HEK293 (cell line): ENCODE results near the gene SLF2.
A peak's percentile ranks its signal among the peaks of the same experiment; 100 is the strongest.

Experiments
- GLI4 ChIP-seq: fragments of 450-650 bp; formaldehyde crosslinking; IDR thresholded peaks from 2 replicates; pipeline ENCODE4 v1.5.1; 2016; ENCODE audit warnings: missing biosample characterization, missing genetic modification characterization
- HOXC10 ChIP-seq: sonication (generic); formaldehyde crosslinking; IDR thresholded peaks from 2 replicates; pipeline ENCODE4 v1.8.1; 2023; ENCODE audit warnings: mild to moderate bottlenecking, missing genetic modification reagents
- IKZF3 ChIP-seq: fragments of 450-650 bp; IDR thresholded peaks from 2 replicates; pipeline ENCODE4 v1.5.0; 2018; ENCODE audit warnings: missing biosample characterization, mild to moderate bottlenecking, missing genetic modification characterization, moderate library complexity
- KLF8 ChIP-seq: fragments of 450-650 bp; formaldehyde crosslinking; IDR thresholded peaks from 2 replicates; pipeline ENCODE4 v1.5.1; 2016; ENCODE audit warnings: missing biosample characterization, missing genetic modification characterization
- SP3 ChIP-seq: fragments of 450-650 bp; formaldehyde crosslinking; IDR thresholded peaks from 2 replicates; pipeline ENCODE4 v1.5.1; 2016; ENCODE audit warnings: missing biosample characterization, missing genetic modification characterization
- SP7 ChIP-seq: fragments of 450-650 bp; formaldehyde crosslinking; IDR thresholded peaks from 2 replicates; pipeline ENCODE4 v1.5.1; 2016; ENCODE audit warnings: missing biosample characterization, missing genetic modification characterization
- ZBTB7A ChIP-seq: fragments of 450-650 bp; formaldehyde crosslinking; IDR thresholded peaks from 2 replicates; pipeline ENCODE4 v1.5.1; 2016; ENCODE audit warnings: low read depth, missing biosample characterization, missing genetic modification characterization
- ZFP69B ChIP-seq: fragments of 450-650 bp; formaldehyde crosslinking; IDR thresholded peaks from 2 replicates; pipeline ENCODE4 v1.5.1; 2016; ENCODE audit warnings: missing biosample characterization, missing genetic modification characterization
- ZNF214 ChIP-seq: fragments of 450-650 bp; formaldehyde crosslinking; IDR thresholded peaks from 2 replicates; pipeline ENCODE4 v1.5.1; 2017; ENCODE audit warnings: missing biosample characterization, mild to moderate bottlenecking, missing genetic modification characterization, borderline replicate concordance
- ZNF423 ChIP-seq: fragments of 450-650 bp; formaldehyde crosslinking; IDR thresholded peaks from 2 replicates; pipeline ENCODE4 v1.5.1; 2016; ENCODE audit warnings: missing biosample characterization, missing genetic modification characterization
- ZNF610 ChIP-seq: fragments of 450-650 bp; formaldehyde crosslinking; IDR thresholded peaks from 2 replicates; pipeline ENCODE4 v1.5.1; 2016; ENCODE audit warnings: missing biosample characterization, missing genetic modification characterization, borderline replicate concordance
- ZNF660 ChIP-seq: fragments of 450-650 bp; IDR thresholded peaks from 2 replicates; pipeline ENCODE4 v1.5.1; 2018; ENCODE audit warnings: missing biosample characterization, mild to moderate bottlenecking, missing genetic modification characterization
- ZNF664 ChIP-seq: fragments of 450-650 bp; formaldehyde crosslinking; IDR thresholded peaks from 2 replicates; pipeline ENCODE4 v1.5.1; 2016; ENCODE audit warnings: missing biosample characterization, missing genetic modification characterization
- ZNF677 ChIP-seq: fragments of 450-650 bp; IDR thresholded peaks from 2 replicates; pipeline ENCODE4 v1.5.0; 2018; ENCODE audit warnings: missing biosample characterization, mild to moderate bottlenecking, missing genetic modification characterization, moderate library complexity
- ZNF791 ChIP-seq: fragments of 450-650 bp; formaldehyde crosslinking; IDR thresholded peaks from 2 replicates; pipeline ENCODE4 v1.5.1; 2016; ENCODE audit warnings: missing biosample characterization, missing genetic modification characterization
- TF ChIP-seq, protein P1 (sequence below): fragments of 450-650 bp; formaldehyde crosslinking; IDR thresholded peaks from 2 replicates; pipeline ENCODE4 v1.5.1; 2017; ENCODE audit warnings: missing biosample characterization, missing genetic modification characterization
- TF ChIP-seq, protein P2 (sequence below): fragments of 450-650 bp; formaldehyde crosslinking; conservative IDR thresholded peaks from 2 replicates; pipeline ENCODE4 v1.5.1; 2016; ENCODE audit warnings: low read depth, missing biosample characterization, missing genetic modification characterization
- TF ChIP-seq, protein P3 (sequence below): fragments of 450-650 bp; formaldehyde crosslinking; IDR thresholded peaks from 2 replicates; pipeline ENCODE4 v1.5.1; 2016; ENCODE audit warnings: missing biosample characterization, missing genetic modification characterization
- TF ChIP-seq, protein P4 (sequence below): fragments of 450-650 bp; formaldehyde crosslinking; IDR thresholded peaks from 2 replicates; pipeline ENCODE4 v1.5.1; 2016; ENCODE audit warnings: missing biosample characterization, missing genetic modification characterization
- TF ChIP-seq, protein P5 (sequence below): fragments of 450-650 bp; formaldehyde crosslinking; IDR thresholded peaks from 2 replicates; pipeline ENCODE4 v1.5.1; 2016; ENCODE audit warnings: missing biosample characterization, missing genetic modification characterization, borderline replicate concordance
- TF ChIP-seq, protein P6 (sequence below): fragments of 450-650 bp; IDR thresholded peaks from 2 replicates; pipeline ENCODE4 v1.5.1; 2018; ENCODE audit warnings: missing biosample characterization, mild to moderate bottlenecking, missing genetic modification characterization

The SLF2 gene

DNA sequence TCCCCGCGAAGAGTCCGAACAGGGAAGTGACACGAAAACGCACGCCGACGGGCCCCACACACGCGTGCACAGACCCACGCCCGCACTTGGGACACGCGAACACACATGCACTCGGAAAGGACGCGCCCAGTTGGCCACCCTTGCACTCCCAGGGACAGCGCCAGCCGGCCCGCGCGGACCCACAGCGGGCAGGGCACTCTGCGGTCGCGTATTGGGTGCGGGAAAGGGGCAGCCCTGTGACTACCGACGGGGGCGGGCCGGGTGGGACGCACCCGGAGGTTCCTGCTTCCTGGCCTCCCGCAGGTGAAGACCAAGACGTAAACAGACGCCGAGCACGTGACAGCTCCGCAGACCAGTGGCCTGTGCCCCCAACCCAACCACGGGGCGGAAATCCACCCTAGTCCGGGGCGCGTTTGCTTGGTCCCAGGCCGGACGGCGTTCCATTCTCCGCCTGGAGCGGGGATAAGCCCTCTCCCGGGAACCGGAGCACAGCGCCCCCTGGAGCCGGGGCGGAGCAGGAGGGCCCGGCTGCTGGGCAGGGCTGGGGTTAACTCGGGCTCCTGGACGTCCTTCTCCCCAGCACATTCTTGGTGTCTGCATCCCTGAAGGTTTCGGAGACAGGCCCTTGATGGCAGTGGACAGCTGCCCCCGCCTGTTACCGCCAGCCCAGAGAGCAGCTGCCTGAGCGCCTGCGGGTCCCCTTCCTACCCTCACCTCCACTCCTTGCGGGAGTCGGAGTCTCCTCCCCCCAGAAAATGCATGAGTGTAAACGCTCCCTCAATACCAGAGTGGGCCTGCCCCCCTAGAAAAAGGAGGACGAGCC, 84.8 kb downstream of the SLF2 start (continued):
- TF ChIP-seq, protein P1, sequence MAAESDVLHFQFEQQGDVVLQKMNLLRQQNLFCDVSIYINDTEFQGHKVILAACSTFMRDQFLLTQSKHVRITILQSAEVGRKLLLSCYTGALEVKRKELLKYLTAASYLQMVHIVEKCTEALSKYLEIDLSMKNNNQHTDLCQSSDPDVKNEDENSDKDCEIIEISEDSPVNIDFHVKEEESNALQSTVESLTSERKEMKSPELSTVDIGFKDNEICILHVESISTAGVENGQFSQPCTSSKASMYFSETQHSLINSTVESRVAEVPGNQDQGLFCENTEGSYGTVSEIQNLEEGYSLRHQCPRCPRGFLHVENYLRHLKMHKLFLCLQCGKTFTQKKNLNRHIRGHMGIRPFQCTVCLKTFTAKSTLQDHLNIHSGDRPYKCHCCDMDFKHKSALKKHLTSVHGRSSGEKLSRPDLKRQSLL, result peak; percentile 61; the same call in 1 of the 2 replicates
- no peak for TF ChIP-seq ZNF677 (tag by site-specific recombination)
- peak; percentile 99 for TF ChIP-seq IKZF3 (tag by site-specific recombination)
- TF ChIP-seq, protein P2, sequence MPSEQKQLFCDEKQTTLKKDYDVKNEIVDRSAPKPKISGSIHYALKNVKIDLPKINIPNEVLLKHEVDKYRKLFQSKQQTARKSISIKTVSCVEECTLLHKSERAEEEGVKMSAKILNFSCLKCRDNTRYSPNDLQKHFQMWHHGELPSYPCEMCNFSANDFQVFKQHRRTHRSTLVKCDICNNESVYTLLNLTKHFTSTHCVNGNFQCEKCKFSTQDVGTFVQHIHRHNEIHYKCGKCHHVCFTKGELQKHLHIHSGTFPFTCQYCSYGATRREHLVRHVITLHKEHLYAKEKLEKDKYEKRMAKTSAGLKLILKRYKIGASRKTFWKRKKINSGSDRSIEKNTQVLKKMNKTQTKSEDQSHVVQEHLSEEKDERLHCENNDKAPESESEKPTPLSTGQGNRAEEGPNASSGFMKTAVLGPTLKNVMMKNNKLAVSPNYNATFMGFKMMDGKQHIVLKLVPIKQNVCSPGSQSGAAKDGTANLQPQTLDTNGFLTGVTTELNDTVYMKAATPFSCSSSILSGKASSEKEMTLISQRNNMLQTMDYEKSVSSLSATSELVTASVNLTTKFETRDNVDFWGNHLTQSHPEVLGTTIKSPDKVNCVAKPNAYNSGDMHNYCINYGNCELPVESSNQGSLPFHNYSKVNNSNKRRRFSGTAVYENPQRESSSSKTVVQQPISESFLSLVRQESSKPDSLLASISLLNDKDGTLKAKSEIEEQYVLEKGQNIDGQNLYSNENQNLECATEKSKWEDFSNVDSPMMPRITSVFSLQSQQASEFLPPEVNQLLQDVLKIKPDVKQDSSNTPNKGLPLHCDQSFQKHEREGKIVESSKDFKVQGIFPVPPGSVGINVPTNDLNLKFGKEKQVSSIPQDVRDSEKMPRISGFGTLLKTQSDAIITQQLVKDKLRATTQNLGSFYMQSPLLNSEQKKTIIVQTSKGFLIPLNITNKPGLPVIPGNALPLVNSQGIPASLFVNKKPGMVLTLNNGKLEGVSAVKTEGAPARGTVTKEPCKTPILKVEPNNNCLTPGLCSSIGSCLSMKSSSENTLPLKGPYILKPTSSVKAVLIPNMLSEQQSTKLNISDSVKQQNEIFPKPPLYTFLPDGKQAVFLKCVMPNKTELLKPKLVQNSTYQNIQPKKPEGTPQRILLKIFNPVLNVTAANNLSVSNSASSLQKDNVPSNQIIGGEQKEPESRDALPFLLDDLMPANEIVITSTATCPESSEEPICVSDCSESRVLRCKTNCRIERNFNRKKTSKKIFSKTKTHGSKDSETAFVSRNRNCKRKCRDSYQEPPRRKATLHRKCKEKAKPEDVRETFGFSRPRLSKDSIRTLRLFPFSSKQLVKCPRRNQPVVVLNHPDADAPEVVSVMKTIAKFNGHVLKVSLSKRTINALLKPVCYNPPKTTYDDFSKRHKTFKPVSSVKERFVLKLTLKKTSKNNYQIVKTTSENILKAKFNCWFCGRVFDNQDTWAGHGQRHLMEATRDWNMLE, result 0 out of 2 replicates have a peak, but pooled peaks have one; percentile 28
- peak; percentile 45; the same call in 1 of the 2 replicates for TF ChIP-seq ZBTB7A (tag by site-specific recombination)
- TF ChIP-seq, protein P3, sequence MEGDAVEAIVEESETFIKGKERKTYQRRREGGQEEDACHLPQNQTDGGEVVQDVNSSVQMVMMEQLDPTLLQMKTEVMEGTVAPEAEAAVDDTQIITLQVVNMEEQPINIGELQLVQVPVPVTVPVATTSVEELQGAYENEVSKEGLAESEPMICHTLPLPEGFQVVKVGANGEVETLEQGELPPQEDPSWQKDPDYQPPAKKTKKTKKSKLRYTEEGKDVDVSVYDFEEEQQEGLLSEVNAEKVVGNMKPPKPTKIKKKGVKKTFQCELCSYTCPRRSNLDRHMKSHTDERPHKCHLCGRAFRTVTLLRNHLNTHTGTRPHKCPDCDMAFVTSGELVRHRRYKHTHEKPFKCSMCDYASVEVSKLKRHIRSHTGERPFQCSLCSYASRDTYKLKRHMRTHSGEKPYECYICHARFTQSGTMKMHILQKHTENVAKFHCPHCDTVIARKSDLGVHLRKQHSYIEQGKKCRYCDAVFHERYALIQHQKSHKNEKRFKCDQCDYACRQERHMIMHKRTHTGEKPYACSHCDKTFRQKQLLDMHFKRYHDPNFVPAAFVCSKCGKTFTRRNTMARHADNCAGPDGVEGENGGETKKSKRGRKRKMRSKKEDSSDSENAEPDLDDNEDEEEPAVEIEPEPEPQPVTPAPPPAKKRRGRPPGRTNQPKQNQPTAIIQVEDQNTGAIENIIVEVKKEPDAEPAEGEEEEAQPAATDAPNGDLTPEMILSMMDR (tag by site-specific recombination), result peak; percentile 92
- TF ChIP-seq GLI4 (tag by site-specific recombination), result peak; percentile 39; the same call in 1 of the 2 replicates
- TF ChIP-seq ZNF610, result no peak; the same call in 1 of the 2 replicates
- TF ChIP-seq HOXC10 (CRISPR knock-in tag), result no peak
- TF ChIP-seq ZNF791 (tag by site-specific recombination), result no peak
- TF ChIP-seq SP3 (tag by site-specific recombination), result peak; percentile 90; the same call in 1 of the 2 replicates
- TF ChIP-seq ZNF660 (tag by site-specific recombination), result 0 out of 2 replicates have a peak, but pooled peaks have one; percentile 23
- TF ChIP-seq KLF8 (tag by site-specific recombination), result peak; percentile 72
- peak; percentile 15; the same call in 1 of the 2 replicates for TF ChIP-seq SP7 (tag by site-specific recombination)
- TF ChIP-seq, protein P4, sequence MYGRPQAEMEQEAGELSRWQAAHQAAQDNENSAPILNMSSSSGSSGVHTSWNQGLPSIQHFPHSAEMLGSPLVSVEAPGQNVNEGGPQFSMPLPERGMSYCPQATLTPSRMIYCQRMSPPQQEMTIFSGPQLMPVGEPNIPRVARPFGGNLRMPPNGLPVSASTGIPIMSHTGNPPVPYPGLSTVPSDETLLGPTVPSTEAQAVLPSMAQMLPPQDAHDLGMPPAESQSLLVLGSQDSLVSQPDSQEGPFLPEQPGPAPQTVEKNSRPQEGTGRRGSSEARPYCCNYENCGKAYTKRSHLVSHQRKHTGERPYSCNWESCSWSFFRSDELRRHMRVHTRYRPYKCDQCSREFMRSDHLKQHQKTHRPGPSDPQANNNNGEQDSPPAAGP (tag by site-specific recombination), result peak; percentile 59
- TF ChIP-seq, protein P5, sequence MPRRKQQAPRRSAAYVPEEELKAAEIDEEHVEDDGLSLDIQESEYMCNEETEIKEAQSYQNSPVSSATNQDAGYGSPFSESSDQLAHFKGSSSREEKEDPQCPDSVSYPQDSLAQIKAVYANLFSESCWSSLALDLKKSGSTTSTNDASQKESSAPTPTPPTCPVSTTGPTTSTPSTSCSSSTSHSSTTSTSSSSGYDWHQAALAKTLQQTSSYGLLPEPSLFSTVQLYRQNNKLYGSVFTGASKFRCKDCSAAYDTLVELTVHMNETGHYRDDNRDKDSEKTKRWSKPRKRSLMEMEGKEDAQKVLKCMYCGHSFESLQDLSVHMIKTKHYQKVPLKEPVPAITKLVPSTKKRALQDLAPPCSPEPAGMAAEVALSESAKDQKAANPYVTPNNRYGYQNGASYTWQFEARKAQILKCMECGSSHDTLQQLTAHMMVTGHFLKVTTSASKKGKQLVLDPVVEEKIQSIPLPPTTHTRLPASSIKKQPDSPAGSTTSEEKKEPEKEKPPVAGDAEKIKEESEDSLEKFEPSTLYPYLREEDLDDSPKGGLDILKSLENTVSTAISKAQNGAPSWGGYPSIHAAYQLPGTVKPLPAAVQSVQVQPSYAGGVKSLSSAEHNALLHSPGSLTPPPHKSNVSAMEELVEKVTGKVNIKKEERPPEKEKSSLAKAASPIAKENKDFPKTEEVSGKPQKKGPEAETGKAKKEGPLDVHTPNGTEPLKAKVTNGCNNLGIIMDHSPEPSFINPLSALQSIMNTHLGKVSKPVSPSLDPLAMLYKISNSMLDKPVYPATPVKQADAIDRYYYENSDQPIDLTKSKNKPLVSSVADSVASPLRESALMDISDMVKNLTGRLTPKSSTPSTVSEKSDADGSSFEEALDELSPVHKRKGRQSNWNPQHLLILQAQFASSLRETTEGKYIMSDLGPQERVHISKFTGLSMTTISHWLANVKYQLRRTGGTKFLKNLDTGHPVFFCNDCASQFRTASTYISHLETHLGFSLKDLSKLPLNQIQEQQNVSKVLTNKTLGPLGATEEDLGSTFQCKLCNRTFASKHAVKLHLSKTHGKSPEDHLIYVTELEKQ (tag by site-specific recombination), result no peak
- TF ChIP-seq, protein P6, sequence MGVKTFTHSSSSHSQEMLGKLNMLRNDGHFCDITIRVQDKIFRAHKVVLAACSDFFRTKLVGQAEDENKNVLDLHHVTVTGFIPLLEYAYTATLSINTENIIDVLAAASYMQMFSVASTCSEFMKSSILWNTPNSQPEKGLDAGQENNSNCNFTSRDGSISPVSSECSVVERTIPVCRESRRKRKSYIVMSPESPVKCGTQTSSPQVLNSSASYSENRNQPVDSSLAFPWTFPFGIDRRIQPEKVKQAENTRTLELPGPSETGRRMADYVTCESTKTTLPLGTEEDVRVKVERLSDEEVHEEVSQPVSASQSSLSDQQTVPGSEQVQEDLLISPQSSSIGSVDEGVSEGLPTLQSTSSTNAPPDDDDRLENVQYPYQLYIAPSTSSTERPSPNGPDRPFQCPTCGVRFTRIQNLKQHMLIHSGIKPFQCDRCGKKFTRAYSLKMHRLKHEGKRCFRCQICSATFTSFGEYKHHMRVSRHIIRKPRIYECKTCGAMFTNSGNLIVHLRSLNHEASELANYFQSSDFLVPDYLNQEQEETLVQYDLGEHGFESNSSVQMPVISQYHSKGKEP (tag by site-specific recombination), result no peak
- no peak for TF ChIP-seq ZNF214 (tag by site-specific recombination)
- peak; percentile 77 for TF ChIP-seq ZNF423 (tag by site-specific recombination)
- peak; percentile 15 for TF ChIP-seq ZFP69B
- TF ChIP-seq ZNF664 (tag by site-specific recombination), result no peak
